ENCODE data around the gene MCTP1. TPM values are rescaled to one million over a fixed set of nuclear protein-coding genes. Genes with fewer than 3 reads are reported as not detected.

Gene MCTP1
- polyA plus RNA-seq, 1 donor (not counting 4 experiments of a cell fraction or from before 2014, with no cell fraction given), result 4.9 TPM

- Histone ChIP-seq H3K36me3 (ENCODE audit: control insufficient read depth in 2 of 2, extremely low read depth in 1 of 2, insufficient read depth in 2 of 2, low read length in 2 of 2) (no peaks in the 10 kb centered on the region), H3K9ac (ENCODE audit: control insufficient read depth, extremely low read depth, insufficient read depth, low read length) (no peak overlapping the region), H3K27ac (ENCODE audit: control insufficient read depth, insufficient read depth, low read length) (no peak overlapping the region), H3K79me2 (ENCODE audit: control insufficient read depth, insufficient read depth, low read length) (no peaks in the 10 kb centered on the region), H3K4me1 (ENCODE audit: control insufficient read depth, extremely low read depth, insufficient read depth, low read length) (no peaks in the 10 kb centered on the region), H3K4me2 (ENCODE audit: control insufficient read depth, extremely low read depth, insufficient read depth, low read depth, low read length) (no peak overlapping the region), H4K20me1 (ENCODE audit: control insufficient read depth, extremely low read depth, insufficient read depth, low read length) (no peaks in the 10 kb centered on the region), H2AFZ (ENCODE audit: control insufficient read depth, low read length) (no peak overlapping the region), H3K9me1 (ENCODE audit: control insufficient read depth, extremely low read depth, insufficient read depth, low read length) (no peaks in the 10 kb centered on the region), H3K4me3 (ENCODE audit: control insufficient read depth in 2 of 3, extremely low read depth in 1 of 3, insufficient read depth in 2 of 3, low read depth in 1 of 3, low read length in 3 of 3) (no peak overlapping the region), H3K9me3 (ENCODE audit: control insufficient read depth, low read depth, low read length) (no peaks in the 10 kb centered on the region), H3K27me3 (ENCODE audit: control insufficient read depth, extremely low read depth, insufficient read depth, low read length) (no peaks in the 10 kb centered on the region)
- no peak for TF ChIP-seq CTCF (optimal IDR thresholded peaks at IDR 0.05 in 1 of 3, IDR thresholded peaks at IDR 0.05 in 1 of 3, conservative IDR thresholded peaks at IDR 0.05 in 1 of 3; ENCODE audit: extremely low read depth in 1 of 3, insufficient read depth in 2 of 3, low read length in 3 of 3)
- TF ChIP-seq EZH2 (IDR thresholded peaks at IDR 0.05; ENCODE audit: low read length), result no peak
- DNase-seq (ENCODE audit: low read depth, low spot score), result no peak
- dilution Hi-C loops (cut with MboI; ENCODE audit: extremely low pct_ligation_motif_present, low sequenced_read_pairs), result no loop called here
- FAIRE-seq, result no peak
Measured at GRCh38 chr5:95072281-95072680, 212.6 kb downstream of the MCTP1 start.

GRCh38 chr5:95070866-95071265 is 214.0 kb downstream of the MCTP1 start:
- dilution Hi-C loops (cut with MboI; ENCODE audit: extremely low pct_ligation_motif_present, low sequenced_read_pairs), result no loop called here
- Histone ChIP-seq H3K4me2 (ENCODE audit: control insufficient read depth, extremely low read depth, insufficient read depth, low read depth, low read length) (no peak overlapping the region), H3K4me3 (ENCODE audit: control insufficient read depth in 2 of 3, extremely low read depth in 1 of 3, insufficient read depth in 2 of 3, low read depth in 1 of 3, low read length in 3 of 3) (no peak overlapping the region), H3K79me2 (ENCODE audit: control insufficient read depth, insufficient read depth, low read length) (no peaks in the 10 kb centered on the region), H3K4me1 (ENCODE audit: control insufficient read depth, extremely low read depth, insufficient read depth, low read length) (no peaks in the 10 kb centered on the region), H3K9me3 (ENCODE audit: control insufficient read depth, low read depth, low read length) (no peaks in the 10 kb centered on the region), H3K27me3 (ENCODE audit: control insufficient read depth, extremely low read depth, insufficient read depth, low read length) (no peaks in the 10 kb centered on the region), H4K20me1 (ENCODE audit: control insufficient read depth, extremely low read depth, insufficient read depth, low read length) (no peaks in the 10 kb centered on the region), H2AFZ (ENCODE audit: control insufficient read depth, low read length) (no peak overlapping the region), H3K27ac (ENCODE audit: control insufficient read depth, insufficient read depth, low read length) (no peak overlapping the region), H3K36me3 (ENCODE audit: control insufficient read depth in 2 of 2, extremely low read depth in 1 of 2, insufficient read depth in 2 of 2, low read length in 2 of 2) (no peaks in the 10 kb centered on the region), H3K9ac (ENCODE audit: control insufficient read depth, extremely low read depth, insufficient read depth, low read length) (no peak overlapping the region), H3K9me1 (ENCODE audit: control insufficient read depth, extremely low read depth, insufficient read depth, low read length) (no peaks in the 10 kb centered on the region)
- FAIRE-seq (no peak), DNase-seq (ENCODE audit: low read depth, low spot score) (no peak)
- TF ChIP-seq CTCF (optimal IDR thresholded peaks at IDR 0.05 in 1 of 3, IDR thresholded peaks at IDR 0.05 in 1 of 3, conservative IDR thresholded peaks at IDR 0.05 in 1 of 3; ENCODE audit: extremely low read depth in 1 of 3, insufficient read depth in 2 of 3, low read length in 3 of 3) (no peak), EZH2 (IDR thresholded peaks at IDR 0.05; ENCODE audit: low read length) (no peak)
